Measurements from ENCODE around the gene WASF1.

GRCh38 chr6:110068592-110068967 lies 110.9 kb downstream of the WASF1 start:
- TF ChIP-seq CTCF (IDR thresholded peaks at IDR 0.05), result no peak
- no peak for TF ChIP-seq POLR2A (IDR thresholded peaks at IDR 0.05)

Data from adrenal gland (tissue), 5 donors.